HFFc6 (cell line): ENCODE results near the gene CCT7. TPM values are rescaled to one million over a fixed set of nuclear protein-coding genes. Genes with fewer than 3 reads are reported as not detected.
"Not testable (repeated sequence)": the region's sequence is repeated elsewhere in the genome, so short reads cannot be mapped to it uniquely, and the experiment has no call there.

Experiments
- DNase-seq: peaks from one replicate; pipeline ENCODE4 v3.0.0-alpha.2; 2018
- H3K27ac Mint-ChIP-seq: 2 replicates; pipeline ENCODE4 v1.8.0; 2020; ENCODE audit warnings: mild to moderate bottlenecking, mixed read lengths
- H3K27me3 Mint-ChIP-seq: 2 replicates; pipeline ENCODE4 v1.8.0; 2021; ENCODE audit warnings: mild to moderate bottlenecking, moderate library complexity, mixed read lengths; ENCODE audit not compliant: insufficient read depth
- H3K36me3 Mint-ChIP-seq: 2 replicates; pipeline ENCODE4 v1.8.0; 2021; ENCODE audit warnings: low read depth, mixed read lengths
- H3K4me1 Mint-ChIP-seq: 2 replicates; pipeline ENCODE4 v1.8.0; 2020; ENCODE audit warnings: low read depth, mixed read lengths
- H3K4me3 Mint-ChIP-seq: 2 replicates; pipeline ENCODE4 v1.8.0; 2020; ENCODE audit warnings: mild to moderate bottlenecking, moderate library complexity, mixed read lengths
- H3K9me3 Mint-ChIP-seq: 2 replicates; pipeline ENCODE4 v1.8.0; 2020; ENCODE audit warnings: mild to moderate bottlenecking, mixed read lengths
- CTCF ChIP-seq: fragments of 200-600 bp; sonication (generic); IDR thresholded peaks from 2 replicates; pipeline ENCODE4 v1.5.0; 2021; ENCODE audit warnings: antibody characterized with exemption, mild to moderate bottlenecking
- total RNA-seq, 6 experiments: library from RNA; stranded (reverse); fragmentation: NEBNext Ultra II Directional; extraction: Animal tissue kit (Norgen Biotek cat#: 25700); gene quantifications; 2 replicates in 1 of 6; 3 replicates in 5 of 6; pipeline ENCODE4 v1.2.3, GENCODE V29; 2021

CCT7 gene
- total RNA-seq, 6 experiments from 2014 or later, result 350 to 492 (median 406) TPM

- Mint-ChIP-seq H3K4me3 (no peak overlapping the region), H3K9me3 (no peaks in the 10 kb centered on the region), H3K36me3 (no peaks in the 10 kb centered on the region), H3K27ac (no peak overlapping the region), H3K27me3 (peaks cover 17% of the 10 kb centered on the region), H3K4me1 (no peaks in the 10 kb centered on the region)
- TF ChIP-seq CTCF, result no peak
- DNase-seq, result no peak
Measured at GRCh38 chr2:73259276-73259675, 25.2 kb downstream of the CCT7 start.

- H3K4me3 Mint-ChIP-seq, result no peak overlapping the region
- no peak overlapping the region for H3K27ac Mint-ChIP-seq
- no peak for DNase-seq
- no peaks in the 10 kb centered on the region for H3K36me3 Mint-ChIP-seq
- H3K9me3 Mint-ChIP-seq, result no peaks in the 10 kb centered on the region
- no peaks in the 10 kb centered on the region for H3K4me1 Mint-ChIP-seq
- peaks cover 17% of the 10 kb centered on the region for H3K27me3 Mint-ChIP-seq
- no peak for TF ChIP-seq CTCF
Measured at GRCh38 chr2:73259704-73260337, 25.7 kb downstream of the CCT7 start.

DNA sequence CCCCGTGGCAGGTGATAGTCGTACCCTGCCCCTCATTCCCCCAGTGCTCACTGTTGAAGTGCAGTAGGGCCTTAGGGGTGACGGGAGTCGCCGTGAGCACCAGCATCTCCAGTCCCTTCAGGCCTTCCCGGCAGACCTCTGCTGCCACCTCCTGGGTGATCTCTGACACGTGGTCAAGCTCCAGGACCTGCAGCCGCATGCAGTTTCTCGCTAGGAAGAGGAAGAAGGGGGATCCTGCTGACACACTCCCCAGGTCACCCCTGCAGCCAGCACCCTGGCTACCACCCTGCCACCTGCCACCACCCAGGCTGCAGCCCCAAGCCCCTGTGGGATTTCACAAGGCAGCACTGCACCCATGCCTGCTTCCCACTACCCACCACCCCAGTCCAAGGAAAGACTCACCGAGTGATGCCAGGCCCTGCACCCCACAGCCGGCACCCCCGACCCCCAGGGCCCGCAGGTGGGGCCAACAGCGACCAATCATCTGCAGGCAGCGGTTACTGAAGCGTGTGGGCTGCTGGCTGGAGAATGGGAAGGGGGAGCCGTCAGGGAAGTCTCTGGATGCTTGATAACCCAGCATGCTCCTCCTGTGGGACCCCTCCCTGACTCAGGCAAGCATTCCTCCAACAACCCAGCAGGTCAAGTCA lies 26.4 kb downstream of the CCT7 start:
- Mint-ChIP-seq H3K9me3 (no peaks in the 10 kb centered on the region), H3K27ac (no peak overlapping the region), H3K27me3 (peaks cover 17% of the 10 kb centered on the region), H3K36me3 (no peaks in the 10 kb centered on the region), H3K4me3 (no peak overlapping the region), H3K4me1 (no peaks in the 10 kb centered on the region)
- peak; percentile 75 for TF ChIP-seq CTCF
- DNase-seq, result peak; percentile 56

- H3K36me3 Mint-ChIP-seq, result no peaks in the 10 kb centered on the region
- TF ChIP-seq CTCF, result no peak
Measured at GRCh38 chr2:73262108-73262651, 28.1 kb downstream of the CCT7 start.

DNA sequence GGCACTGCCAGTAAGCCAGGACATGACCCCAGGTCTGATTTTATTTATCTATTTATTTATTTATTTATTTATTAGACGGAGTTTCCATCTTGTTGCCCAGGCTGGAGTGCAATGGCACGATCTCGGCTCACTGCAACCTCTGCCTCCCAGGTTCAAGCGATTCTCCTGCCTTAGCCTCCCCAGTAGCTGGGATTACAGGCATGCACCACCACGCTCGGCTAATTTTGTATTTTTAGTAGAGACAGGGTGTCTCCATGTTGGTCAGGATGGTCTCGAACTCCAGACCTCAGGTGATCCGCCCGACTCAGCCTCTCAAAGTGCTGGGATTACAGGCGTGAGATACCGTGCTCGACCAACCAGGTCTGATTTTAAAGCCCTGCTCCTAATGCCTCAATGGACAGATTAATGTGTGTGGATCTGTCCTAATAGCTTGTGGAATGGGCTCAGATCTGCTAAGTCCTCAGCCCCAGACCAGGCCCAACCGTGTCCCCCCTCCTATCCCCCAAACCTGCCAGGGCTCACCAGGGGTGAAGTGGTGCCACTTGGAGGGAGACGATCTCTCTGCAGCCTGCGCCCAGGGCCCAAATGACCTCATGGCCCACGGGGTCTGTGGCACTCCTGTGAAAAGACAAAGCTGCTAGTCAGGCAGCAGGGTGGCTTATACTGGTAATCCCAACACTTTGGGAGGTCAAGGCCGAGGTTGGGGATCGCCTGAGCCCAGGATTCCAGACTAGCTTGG lies 28.8 kb downstream of the CCT7 start:
- DNase-seq, H3K4me1 Mint-ChIP-seq, H3K36me3 Mint-ChIP-seq, H3K27ac Mint-ChIP-seq, H3K4me3 Mint-ChIP-seq, H3K9me3 Mint-ChIP-seq: not testable (repeated sequence)
- H3K27me3 Mint-ChIP-seq, result peaks cover 26% of the 10 kb centered on the region

More at GRCh38 chr2:73262108-73262651, 28.1 kb downstream of the CCT7 start:
- H3K27ac Mint-ChIP-seq, result no peak overlapping the region
- DNase-seq, result no peak
- H3K27me3 Mint-ChIP-seq, result peaks cover 25% of the 10 kb centered on the region
- H3K4me3 Mint-ChIP-seq, result no peak overlapping the region
- no peaks in the 10 kb centered on the region for H3K9me3 Mint-ChIP-seq
- H3K4me1 Mint-ChIP-seq, result no peaks in the 10 kb centered on the region
